Measurements from ENCODE around the gene NPHP3. TPM values are rescaled to one million over a fixed set of nuclear protein-coding genes. Genes with fewer than 3 reads are reported as not detected.

The NPHP3 gene
- total RNA-seq, 1 donor from 2014 or later: 19.8 TPM

DNA sequence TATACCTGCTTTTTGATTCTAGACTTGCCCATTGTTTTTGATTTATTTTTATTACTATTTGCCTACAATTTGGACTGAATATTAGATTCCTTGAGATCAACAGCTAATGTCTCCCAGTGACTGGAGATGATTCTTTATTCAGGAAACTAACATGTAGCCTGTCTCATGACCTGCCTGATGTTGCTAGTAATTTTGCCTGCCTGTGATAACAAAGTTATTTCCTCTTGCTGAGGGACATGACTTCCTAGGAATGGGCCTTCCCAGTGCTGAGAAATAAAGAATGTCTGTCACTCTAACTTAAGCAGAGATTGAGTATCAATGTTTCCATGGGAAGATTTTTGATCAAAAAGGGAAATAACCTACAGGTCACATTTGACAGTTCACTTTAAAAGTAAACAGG is 13.4 kb upstream of the NPHP3 start:
- no peak overlapping the region for H3K4me3 ChIP-seq (ENCODE audit: low read depth, low read length)
- no peak for DNase-seq (ENCODE audit: low read depth)
- TF ChIP-seq, protein P1, sequence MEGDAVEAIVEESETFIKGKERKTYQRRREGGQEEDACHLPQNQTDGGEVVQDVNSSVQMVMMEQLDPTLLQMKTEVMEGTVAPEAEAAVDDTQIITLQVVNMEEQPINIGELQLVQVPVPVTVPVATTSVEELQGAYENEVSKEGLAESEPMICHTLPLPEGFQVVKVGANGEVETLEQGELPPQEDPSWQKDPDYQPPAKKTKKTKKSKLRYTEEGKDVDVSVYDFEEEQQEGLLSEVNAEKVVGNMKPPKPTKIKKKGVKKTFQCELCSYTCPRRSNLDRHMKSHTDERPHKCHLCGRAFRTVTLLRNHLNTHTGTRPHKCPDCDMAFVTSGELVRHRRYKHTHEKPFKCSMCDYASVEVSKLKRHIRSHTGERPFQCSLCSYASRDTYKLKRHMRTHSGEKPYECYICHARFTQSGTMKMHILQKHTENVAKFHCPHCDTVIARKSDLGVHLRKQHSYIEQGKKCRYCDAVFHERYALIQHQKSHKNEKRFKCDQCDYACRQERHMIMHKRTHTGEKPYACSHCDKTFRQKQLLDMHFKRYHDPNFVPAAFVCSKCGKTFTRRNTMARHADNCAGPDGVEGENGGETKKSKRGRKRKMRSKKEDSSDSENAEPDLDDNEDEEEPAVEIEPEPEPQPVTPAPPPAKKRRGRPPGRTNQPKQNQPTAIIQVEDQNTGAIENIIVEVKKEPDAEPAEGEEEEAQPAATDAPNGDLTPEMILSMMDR (conservative IDR thresholded peaks at IDR 0.05; ENCODE audit: low read depth, low read length): no peak

GRCh38 chr3:132730891-132731580 is 8.8 kb upstream of the NPHP3 start:
- no peak for DNase-seq (ENCODE audit: low read depth)
- TF ChIP-seq, protein P1 (conservative IDR thresholded peaks at IDR 0.05; ENCODE audit: low read depth, low read length): peak; percentile 72
- no peak overlapping the region for H3K4me3 ChIP-seq (ENCODE audit: low read depth, low read length)

DNA sequence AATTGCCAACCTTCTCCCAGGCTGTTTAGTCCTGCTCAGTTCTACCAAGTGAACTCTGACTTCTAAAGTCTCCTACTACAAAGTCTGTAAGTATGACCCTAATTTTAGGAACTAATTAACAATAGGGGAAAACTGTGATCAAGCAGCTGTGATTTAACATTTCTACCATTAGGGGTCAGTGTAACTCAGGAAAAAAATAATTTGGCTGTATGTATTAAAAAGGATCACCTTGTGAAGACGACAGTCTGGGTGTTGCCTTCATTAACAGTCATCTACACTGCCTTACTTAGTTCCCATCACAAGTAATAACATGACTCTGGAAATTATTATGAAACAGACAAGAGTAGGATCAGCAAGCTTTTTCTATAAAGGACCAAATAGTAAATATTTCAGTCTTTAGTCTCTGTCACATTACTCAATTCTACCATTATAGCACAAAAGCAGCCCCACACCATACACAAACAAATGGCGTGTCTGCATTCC is 4.2 kb upstream of the NPHP3 start:
- no peak for DNase-seq (ENCODE audit: low read depth)
- H3K4me3 ChIP-seq (ENCODE audit: low read depth, low read length): no peak overlapping the region
- TF ChIP-seq, protein P1 (conservative IDR thresholded peaks at IDR 0.05; ENCODE audit: low read depth, low read length): peak; percentile 70

DNA sequence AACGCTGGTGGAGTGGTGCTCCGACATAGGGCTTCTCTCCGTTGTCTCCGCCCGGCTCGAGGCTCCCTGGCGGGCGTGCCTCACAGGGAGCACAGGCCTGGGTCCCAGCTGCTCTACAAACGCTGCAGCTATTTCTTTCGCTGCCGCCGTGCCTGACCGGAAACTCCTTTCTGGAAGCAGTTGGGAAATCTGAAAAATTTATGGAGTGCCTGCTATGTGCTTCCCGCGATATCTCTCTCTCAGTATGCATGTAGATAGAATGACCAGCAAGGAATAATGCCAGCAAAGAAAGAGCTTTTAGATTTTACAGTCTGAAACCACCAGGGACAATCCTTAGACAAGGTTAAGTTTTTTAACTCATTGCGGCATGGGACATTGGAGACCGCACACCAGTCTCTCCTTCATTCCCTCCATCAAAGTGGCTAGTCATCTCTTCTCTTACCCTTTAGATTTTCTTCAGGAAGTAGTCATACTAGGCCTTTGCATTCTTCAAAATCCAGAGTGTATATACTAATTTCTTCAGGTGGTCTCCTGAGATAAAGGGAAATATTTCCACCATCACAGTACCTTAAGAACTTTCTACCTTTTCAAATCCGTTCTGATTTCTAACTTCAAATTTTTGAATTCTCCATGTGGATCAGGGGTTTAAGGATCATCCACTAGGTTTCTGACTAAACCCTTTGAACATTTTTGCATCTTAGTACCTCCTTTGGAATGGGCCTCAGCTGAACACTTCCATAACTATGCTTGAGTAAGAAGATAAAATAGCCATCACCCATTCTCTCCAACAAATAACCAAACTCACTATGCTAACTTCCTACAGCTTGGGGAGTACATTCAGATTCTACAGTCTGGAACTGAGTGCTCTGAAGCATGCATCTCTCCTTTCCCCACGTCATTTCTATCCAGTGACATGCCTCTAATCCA is 1.1 kb upstream of the NPHP3 start:
- DNase-seq (ENCODE audit: low read depth): peak; percentile 22
- TF ChIP-seq, protein P1 (conservative IDR thresholded peaks at IDR 0.05; ENCODE audit: low read depth, low read length): no peak
- peak overlapping the region; percentile 83 for H3K4me3 ChIP-seq (ENCODE audit: low read depth, low read length)

DNA sequence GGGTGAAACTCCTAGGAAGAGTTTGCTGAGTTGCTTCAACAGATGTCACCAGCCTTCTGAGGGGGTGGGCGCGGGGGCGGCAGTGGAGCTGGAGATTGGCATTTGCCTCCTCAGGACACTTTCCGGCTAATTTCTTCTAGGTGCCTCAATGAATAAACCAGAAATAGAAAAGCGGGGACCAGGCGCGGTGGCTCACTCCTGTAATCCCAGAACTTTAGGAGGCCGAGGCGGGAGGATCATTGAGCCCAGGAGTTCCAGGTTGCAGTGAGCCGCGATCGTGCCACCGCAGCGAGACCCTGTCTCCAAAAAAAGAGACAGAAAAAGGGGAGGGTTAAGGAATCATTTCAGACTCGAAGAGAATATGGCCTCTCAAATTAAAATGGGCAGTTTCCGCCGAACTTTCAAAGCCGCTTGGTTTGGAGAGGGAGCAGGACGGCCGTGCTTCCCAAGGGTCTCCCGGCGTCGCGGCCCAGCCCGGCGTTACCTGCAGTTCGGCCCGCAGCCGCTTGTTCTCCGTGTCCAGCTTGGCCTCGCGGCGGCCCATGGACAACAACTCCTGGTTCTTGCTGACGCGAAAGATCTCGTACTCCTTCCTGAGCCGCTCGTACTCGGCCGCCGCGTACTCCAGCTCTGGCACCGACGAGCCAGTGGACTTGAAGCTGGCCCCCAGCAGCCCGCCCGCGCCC is 587 bp downstream of the NPHP3 start:
- DNase-seq (ENCODE audit: low read depth): no peak
- H3K4me3 ChIP-seq (ENCODE audit: low read depth, low read length): peak overlapping the region; percentile 62

GRCh38 chr3:132720228-132720627 is 2.0 kb downstream of the NPHP3 start:
- peak overlapping the region; percentile 7 for H3K4me3 ChIP-seq (ENCODE audit: low read depth, low read length)
- TF ChIP-seq, protein P1 (conservative IDR thresholded peaks at IDR 0.05; ENCODE audit: low read depth, low read length): no peak
- DNase-seq (ENCODE audit: low read depth): no peak

More for the DNA sequence above, 587 bp downstream of the NPHP3 start:
- TF ChIP-seq, protein P1 (conservative IDR thresholded peaks at IDR 0.05; ENCODE audit: low read depth, low read length): peak; percentile 28

Measured in epithelial cell of proximal tubule (primary cell).